SU-DHL-6 (cell line): ENCODE measurements around the gene HTR4.

Experiments
- H2AFZ ChIP-seq: fragments of 200-600 bp; sonication (generic); 2 replicates; pipeline ENCODE4 v1.6.1; 2014; ENCODE audit warnings: low read depth, mild to moderate bottlenecking, moderate library complexity, mixed read lengths, antibody characterized with exemption, low read length; ENCODE audit not compliant: severe bottlenecking
- H3F3A ChIP-seq: fragments of 200-600 bp; shearing (Covaris generic); 2 replicates; pipeline ENCODE4 v1.6.0; 2016; ENCODE audit warnings: antibody characterized with exemption, mild to moderate bottlenecking; ENCODE audit not compliant: insufficient read depth
- H3K27ac ChIP-seq: fragments of 200-600 bp; sonication (generic); 2 replicates; pipeline ENCODE4 v1.5.1; 2016; ENCODE audit warnings: low read depth, mild to moderate bottlenecking, low read length, moderate library complexity, mixed read lengths
- H3K27me3 ChIP-seq: fragments of 200-600 bp; sonication (generic), shearing (Covaris generic); 2 replicates; pipeline ENCODE4 v1.6.0; 2014; ENCODE audit warnings: mild to moderate bottlenecking, low read length
- H3K36me3 ChIP-seq: fragments of 200-600 bp; sonication (generic); 2 replicates; pipeline ENCODE4 v1.6.1; 2014; ENCODE audit warnings: mild to moderate bottlenecking, low read length, mixed read lengths
- H3K4me2 ChIP-seq: fragments of 300-600, 200-600 bp; shearing (Covaris generic), sonication (generic); 2 replicates; pipeline ENCODE4 v1.6.0; 2014; ENCODE audit warnings: low read length, low read depth, mild to moderate bottlenecking; ENCODE audit not compliant: poor library complexity, severe bottlenecking
- H3K4me3 ChIP-seq: fragments of 200-600 bp; sonication (generic); 2 replicates; pipeline ENCODE4 v1.5.1; 2014; ENCODE audit warnings: antibody characterized with exemption, low read length, mild to moderate bottlenecking, mixed read lengths; ENCODE audit not compliant: insufficient read depth, poor library complexity, severe bottlenecking
- H3K79me2 ChIP-seq: fragments of 200-600 bp; sonication (generic); 2 replicates; pipeline ENCODE4 v1.6.1; 2014; ENCODE audit warnings: mild to moderate bottlenecking, low read length, moderate library complexity; ENCODE audit not compliant: insufficient read depth
- H3K9ac ChIP-seq: fragments of 200-600 bp; sonication (generic); 2 replicates; pipeline ENCODE4 v1.7.0; 2014; ENCODE audit warnings: mild to moderate bottlenecking, low read length
- H3K9me2 ChIP-seq: fragments of 200-600 bp; sonication (generic); replicated peaks from 2 replicates; pipeline ENCODE4 v1.6.1; 2014; ENCODE audit warnings: low read length; ENCODE audit not compliant: insufficient read depth
- H3K9me3 ChIP-seq: fragments of 200-600 bp; sonication (generic); 2 replicates; pipeline ENCODE4 v1.6.1; 2014; ENCODE audit warnings: low read length, mixed read lengths; ENCODE audit not compliant: insufficient read depth
- H4K20me1 ChIP-seq: fragments of 200-600 bp; sonication (generic); 2 replicates; pipeline ENCODE4 v1.6.1; 2014; ENCODE audit warnings: low read depth, mild to moderate bottlenecking, antibody characterized with exemption, low read length, moderate library complexity, mixed read lengths
- EZH2phosphoT487 ChIP-seq: fragments of 200-600 bp; sonication (generic), shearing (Covaris generic); conservative IDR thresholded peaks from 2 replicates; pipeline ENCODE4 v1.6.1; 2018; ENCODE audit warnings: mild to moderate bottlenecking, antibody characterized with exemption, low read length, moderate library complexity, mixed read lengths
- TF ChIP-seq, protein P1 (sequence below): fragments of 200-600 bp; sonication (generic); IDR thresholded peaks from one replicate; pipeline ENCODE4 v1.5.1; 2017; ENCODE audit warnings: antibody characterized with exemption, mild to moderate bottlenecking, low read length, moderate library complexity; ENCODE audit not compliant: insufficient read depth, poor library complexity, severe bottlenecking

HTR4 gene

GRCh38 chr5:148623741-148624140 lies 30.6 kb downstream of the HTR4 start:
- Histone ChIP-seq H3K79me2 (no peaks in the 10 kb centered on the region), H3K9ac (no peak overlapping the region), H3K9me3 (no peaks in the 10 kb centered on the region), H4K20me1 (no peaks in the 10 kb centered on the region), H3K9me2 (no peaks in the 10 kb centered on the region), H3K27me3 (no peaks in the 10 kb centered on the region), H3K4me3 (no peak overlapping the region), H3K27ac (no peak overlapping the region), H3K36me3 (no peaks in the 10 kb centered on the region), H3K4me2 (no peak overlapping the region), H2AFZ (no peak overlapping the region), H3F3A (no peaks in the 10 kb centered on the region)
- TF ChIP-seq EZH2phosphoT487, result no peak
- TF ChIP-seq, protein P1, sequence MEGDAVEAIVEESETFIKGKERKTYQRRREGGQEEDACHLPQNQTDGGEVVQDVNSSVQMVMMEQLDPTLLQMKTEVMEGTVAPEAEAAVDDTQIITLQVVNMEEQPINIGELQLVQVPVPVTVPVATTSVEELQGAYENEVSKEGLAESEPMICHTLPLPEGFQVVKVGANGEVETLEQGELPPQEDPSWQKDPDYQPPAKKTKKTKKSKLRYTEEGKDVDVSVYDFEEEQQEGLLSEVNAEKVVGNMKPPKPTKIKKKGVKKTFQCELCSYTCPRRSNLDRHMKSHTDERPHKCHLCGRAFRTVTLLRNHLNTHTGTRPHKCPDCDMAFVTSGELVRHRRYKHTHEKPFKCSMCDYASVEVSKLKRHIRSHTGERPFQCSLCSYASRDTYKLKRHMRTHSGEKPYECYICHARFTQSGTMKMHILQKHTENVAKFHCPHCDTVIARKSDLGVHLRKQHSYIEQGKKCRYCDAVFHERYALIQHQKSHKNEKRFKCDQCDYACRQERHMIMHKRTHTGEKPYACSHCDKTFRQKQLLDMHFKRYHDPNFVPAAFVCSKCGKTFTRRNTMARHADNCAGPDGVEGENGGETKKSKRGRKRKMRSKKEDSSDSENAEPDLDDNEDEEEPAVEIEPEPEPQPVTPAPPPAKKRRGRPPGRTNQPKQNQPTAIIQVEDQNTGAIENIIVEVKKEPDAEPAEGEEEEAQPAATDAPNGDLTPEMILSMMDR, result no peak

DNA sequence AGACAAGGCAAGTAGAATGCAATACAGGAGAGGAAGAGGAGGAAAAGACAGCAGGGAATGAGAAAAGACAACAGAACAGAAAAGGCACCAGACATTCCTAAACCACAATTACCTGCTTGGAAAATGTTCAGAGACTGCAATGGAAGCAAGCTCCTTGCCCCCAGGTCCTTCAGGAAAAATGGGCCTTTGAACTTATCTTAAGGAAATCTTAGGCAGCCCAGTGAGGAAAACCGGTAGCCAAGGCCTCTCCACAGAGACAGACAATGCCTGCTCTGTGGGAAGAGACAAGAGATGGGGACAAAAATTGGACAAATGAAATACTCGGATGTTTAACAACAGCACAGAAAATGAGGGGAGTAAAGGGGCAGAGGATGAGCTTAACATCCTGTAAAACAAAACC lies 31.2 kb downstream of the HTR4 start:
- TF ChIP-seq, protein P1, result no peak
- TF ChIP-seq EZH2phosphoT487, result no peak
- H2AFZ ChIP-seq, result no peak overlapping the region

GRCh38 chr5:148620696-148621095 lies 33.6 kb downstream of the HTR4 start:
- H2AFZ ChIP-seq, result no peak overlapping the region
- no peak overlapping the region for H3K4me3 ChIP-seq
- H3K9me2 ChIP-seq, result no peaks in the 10 kb centered on the region
- no peaks in the 10 kb centered on the region for H4K20me1 ChIP-seq
- H3K9ac ChIP-seq, result no peak overlapping the region
- H3K79me2 ChIP-seq, result no peaks in the 10 kb centered on the region
- no peaks in the 10 kb centered on the region for H3F3A ChIP-seq
- H3K4me2 ChIP-seq, result no peak overlapping the region
- H3K27me3 ChIP-seq, result no peaks in the 10 kb centered on the region
- TF ChIP-seq EZH2phosphoT487, result no peak
- TF ChIP-seq, protein P1, result no peak
- H3K9me3 ChIP-seq, result no peaks in the 10 kb centered on the region
- no peaks in the 10 kb centered on the region for H3K36me3 ChIP-seq
- H3K27ac ChIP-seq, result no peak overlapping the region

More for the DNA sequence above, 31.2 kb downstream of the HTR4 start:
- Histone ChIP-seq H3K27me3 (no peaks in the 10 kb centered on the region), H3K36me3 (no peaks in the 10 kb centered on the region), H3K79me2 (no peaks in the 10 kb centered on the region), H4K20me1 (no peaks in the 10 kb centered on the region), H3K4me3 (no peak overlapping the region), H3K4me2 (no peak overlapping the region), H3K9me3 (no peaks in the 10 kb centered on the region), H3K9me2 (no peaks in the 10 kb centered on the region), H3K9ac (no peak overlapping the region), H3F3A (no peaks in the 10 kb centered on the region), H3K27ac (no peak overlapping the region)
